Pons (tissue), 1 donor: ENCODE measurements around the gene BMP6.

Experiments
- DNase-seq: peaks from one replicate; pipeline ENCODE4 v3.0.0-alpha.2; 2016; ENCODE audit warnings: low spot score

The BMP6 gene

DNA sequence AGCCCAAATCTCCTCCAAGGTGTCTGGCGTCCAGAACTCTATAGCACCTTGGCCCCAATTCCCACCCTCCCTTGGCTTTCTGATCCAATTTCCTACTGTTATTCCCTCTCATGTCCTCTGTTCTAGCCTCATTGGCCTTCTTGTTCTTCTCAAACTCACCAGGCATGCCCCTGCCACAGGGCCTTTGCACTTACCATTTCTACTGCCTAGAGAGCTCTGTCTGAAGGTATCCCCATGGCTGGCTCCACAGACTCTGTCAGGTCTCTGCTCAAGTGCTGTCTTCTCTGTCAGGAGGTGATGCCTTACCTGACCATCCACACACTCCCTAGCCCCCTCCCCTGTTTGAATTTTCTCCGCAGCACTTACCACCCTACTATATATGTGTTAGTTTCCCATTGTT, 5.6 kb upstream of the BMP6 start:
- no peak for DNase-seq

DNA sequence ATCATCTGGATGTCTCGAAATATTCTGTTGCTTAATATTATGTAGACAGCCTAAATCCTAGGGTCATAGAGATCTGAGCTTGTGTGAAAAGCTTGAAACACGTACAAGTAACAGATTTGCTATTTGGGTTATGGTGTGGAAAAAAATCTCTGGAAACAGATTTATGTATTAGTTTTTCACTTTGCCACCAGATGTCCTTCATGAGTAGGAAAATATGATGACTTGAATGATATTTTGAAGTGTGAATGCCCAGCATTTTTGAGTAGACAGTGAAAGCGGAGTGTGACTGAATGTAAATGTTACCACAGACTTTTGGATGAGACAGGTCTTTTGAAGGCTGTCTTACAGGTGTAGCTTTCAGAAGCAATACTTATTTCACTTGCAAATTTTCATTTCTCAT, 4.2 kb upstream of the BMP6 start:
- DNase-seq: peak; percentile 20

DNA sequence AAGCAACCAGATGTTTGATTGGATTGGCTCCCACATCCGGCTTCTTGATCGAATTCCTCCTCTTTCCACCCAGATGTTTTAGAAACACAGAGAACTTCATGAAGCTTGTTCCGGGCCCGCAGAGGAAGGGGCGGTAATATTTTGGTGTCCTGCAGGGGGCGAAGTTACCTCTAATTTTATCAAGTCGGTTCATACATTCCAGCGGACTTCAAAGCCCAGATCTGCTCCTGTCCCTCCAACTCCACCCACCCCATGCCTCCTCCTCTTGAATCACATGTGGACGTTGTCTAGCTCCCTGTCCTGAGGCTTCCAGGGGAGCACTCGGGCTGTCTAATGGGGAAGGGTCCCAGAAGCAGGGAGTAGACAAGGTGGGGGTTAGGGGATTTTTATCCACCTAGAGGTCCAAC, 2.9 kb upstream of the BMP6 start:
- DNase-seq: peak; percentile 46

DNA sequence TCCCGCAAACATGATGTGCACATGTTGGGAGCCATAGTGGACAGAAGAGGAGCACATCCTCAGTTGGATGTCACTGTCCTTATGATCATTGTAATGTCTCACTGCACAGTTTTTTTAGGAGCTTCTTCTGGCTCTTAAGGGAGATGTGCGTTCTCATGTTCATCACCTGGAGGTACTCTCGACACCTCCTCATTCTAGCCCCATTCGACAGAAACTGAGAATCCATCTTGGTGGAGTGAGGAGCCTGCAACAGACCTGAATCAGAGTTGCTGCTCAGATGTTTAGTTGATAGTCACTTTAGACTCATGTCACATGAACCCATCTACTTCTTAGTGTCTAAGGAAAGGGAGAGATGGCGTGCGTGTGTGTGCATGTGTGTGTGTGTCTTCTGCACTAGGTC, 2.3 kb upstream of the BMP6 start:
- DNase-seq: no peak

DNA sequence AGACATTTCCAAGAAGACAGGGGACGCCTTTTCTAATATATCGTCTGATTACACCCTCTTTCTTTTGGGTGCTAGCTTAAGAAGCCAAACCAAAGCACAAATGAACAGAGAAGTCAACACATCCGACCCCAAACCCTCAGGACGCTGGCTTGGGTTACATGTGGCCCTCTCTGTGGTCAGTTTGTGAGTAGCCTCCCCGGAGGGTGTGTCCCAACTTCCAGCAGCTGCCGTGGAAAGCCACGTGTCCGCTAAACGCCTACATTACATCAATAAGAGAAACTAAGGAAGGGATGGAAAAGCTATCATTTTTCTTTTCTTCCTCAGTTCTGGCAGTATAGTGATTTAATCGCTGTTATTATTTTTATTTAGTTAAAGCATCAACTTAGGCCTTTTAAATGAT, 487 bp upstream of the BMP6 start:
- DNase-seq: no peak

DNA sequence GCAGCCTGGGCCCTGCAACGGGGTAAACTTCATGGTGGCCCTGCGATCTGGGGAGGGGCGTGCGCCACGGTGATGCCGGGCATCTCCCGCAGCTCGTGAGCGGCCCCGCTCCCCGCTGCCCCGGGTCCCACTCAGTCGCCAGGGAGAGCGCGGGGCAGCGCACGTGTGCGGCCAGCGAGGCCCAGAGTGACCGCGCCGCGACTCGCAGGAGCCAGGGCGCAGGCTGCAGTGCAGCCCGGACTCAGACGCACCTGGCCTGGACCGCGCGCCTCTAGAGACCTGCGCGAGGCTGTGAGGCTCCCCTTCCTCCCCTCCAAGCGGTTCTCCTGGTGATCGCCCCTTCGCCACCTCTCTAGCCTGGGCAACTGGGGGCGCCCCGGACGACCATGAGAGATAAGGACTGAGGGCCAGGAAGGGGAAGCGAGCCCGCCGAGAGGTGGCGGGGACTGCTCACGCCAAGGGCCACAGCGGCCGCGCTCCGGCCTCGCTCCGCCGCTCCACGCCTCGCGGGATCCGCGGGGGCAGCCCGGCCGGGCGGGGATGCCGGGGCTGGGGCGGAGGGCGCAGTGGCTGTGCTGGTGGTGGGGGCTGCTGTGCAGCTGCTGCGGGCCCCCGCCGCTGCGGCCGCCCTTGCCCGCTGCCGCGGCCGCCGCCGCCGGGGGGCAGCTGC, 652 bp downstream of the BMP6 start:
- no peak for DNase-seq

DNA sequence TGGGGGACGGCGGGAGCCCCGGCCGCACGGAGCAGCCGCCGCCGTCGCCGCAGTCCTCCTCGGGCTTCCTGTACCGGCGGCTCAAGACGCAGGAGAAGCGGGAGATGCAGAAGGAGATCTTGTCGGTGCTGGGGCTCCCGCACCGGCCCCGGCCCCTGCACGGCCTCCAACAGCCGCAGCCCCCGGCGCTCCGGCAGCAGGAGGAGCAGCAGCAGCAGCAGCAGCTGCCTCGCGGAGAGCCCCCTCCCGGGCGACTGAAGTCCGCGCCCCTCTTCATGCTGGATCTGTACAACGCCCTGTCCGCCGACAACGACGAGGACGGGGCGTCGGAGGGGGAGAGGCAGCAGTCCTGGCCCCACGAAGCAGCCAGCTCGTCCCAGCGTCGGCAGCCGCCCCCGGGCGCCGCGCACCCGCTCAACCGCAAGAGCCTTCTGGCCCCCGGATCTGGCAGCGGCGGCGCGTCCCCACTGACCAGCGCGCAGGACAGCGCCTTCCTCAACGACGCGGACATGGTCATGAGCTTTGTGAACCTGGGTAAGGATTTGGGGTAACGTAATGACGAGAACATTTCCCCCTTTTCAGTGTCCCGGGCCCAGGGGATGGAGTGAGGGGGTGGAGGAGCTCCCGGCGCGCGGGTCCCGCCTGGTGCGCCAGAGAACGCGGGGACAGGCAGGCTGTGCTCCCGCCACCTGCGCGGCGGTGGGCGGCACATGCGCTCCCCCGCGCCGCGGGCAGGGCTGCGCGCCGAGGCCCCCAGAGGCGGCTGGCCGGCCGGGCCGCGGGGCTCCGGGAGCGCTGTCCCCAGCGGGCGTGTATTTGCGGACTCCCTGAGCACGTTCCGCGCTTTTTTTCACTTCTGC, 1.4 kb downstream of the BMP6 start:
- DNase-seq: no peak

DNA sequence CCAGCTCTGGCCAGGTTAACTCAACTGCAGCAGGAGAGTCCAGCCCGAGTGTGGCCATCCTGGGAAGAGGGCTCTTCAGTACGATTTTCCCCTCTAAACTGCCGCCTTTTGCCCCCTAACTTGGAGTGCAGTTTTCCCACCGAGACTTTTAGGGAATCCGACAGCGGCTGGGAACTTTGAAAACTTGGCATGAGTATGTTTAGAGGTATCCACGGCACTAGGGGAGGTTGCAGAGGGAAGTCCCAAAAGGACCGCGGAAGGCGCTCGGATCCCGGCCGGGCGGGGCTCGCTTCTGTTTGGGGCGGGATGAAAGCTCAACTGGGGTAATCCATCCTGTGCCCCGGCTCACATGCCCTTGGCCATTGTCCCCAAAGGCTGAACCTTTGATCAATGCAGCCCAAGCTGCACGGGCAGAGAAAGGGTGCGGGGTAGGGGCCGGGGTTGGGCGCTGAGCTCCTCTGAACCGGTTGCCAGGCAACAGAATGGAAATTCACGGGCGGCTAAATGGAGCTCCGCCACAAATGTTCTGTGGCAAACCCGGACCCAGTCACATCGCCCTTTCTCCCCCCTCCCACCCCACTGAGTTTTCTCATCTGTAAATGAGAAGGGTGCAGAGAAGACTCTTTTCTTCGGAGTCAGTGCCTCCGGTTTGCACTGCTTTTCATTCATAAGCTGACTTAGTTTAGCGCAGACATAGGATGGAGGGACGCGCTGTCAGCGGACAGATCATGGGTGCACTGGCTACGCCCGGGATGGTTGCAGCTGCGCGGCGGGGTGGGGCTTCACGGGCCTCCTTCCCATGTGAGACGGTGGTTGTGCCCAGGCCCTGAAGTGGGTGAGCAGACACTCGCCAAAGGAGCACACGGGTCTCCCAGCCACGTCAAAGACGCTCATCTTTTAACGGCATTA, 2.3 kb downstream of the BMP6 start:
- DNase-seq: no peak

DNA sequence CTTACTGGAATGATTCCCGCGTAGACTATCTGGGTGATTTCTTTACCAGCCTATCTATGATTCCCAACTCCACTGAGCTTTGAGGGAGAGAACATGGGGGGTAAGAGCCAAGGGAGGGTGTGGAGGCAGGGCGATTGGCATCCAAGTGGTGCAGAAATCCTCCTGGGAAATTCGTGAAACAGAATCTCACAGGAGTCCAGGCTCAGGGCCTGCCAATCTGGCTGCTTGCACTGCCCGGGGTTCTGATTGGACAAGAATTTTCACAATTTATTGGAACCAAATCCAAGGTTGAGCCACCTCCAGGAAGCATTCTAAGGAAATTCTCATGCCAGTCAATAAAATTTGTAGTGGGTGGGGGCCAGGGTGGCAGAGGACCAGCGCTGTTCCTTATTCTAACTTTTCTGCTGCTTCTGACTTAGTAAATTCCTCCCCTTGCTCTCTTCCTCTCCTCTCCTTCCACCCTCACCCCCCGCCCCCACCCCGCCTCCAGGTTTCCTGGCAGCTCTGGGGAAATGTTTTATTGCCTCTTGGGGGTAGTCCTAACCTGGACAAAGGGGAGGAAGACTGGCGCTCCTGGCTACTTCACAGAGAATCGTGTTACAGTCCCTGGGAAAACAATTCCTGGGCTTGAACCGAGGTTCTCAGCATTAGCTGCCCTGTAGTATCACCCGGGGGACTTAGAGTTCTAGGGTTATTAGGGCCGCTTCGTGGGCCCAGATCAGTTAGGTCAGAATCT, 3.1 kb downstream of the BMP6 start:
- no peak for DNase-seq

DNA sequence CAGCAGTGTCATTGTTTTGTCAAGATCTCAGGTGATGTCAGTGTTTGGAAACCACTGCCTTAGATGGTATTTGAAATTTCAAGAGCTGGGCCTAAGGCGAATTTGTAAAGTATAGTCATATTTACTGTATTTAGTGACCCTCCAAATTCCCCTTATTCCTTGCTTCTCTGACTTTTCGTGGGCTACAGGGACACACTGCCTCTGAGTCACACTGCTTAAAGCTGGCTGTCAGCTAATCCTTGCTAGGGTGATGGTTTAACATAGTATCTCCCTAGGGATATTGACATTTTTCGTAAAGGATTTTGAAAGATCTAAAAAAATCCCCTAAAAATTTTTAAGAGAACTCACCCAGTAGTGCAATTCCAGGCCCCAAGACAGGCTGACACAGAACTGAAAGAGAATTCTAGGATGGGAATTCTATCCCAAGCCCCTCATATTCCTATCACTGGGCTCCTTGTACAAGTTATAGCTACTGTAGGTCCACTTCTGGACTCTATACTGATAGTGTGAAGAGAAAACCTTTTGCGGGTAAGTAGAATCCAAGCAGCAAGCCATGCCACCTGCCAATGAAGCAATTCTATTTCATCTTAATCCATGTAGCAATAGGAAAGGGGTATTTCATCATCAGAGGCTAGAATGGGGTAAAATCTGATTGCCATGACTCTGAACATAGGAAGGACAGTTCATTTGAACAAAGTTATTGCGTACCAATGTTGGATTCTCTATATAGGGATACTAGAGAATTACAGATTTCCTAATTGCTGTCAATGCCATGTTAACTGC, 4.3 kb downstream of the BMP6 start:
- DNase-seq: no peak

DNA sequence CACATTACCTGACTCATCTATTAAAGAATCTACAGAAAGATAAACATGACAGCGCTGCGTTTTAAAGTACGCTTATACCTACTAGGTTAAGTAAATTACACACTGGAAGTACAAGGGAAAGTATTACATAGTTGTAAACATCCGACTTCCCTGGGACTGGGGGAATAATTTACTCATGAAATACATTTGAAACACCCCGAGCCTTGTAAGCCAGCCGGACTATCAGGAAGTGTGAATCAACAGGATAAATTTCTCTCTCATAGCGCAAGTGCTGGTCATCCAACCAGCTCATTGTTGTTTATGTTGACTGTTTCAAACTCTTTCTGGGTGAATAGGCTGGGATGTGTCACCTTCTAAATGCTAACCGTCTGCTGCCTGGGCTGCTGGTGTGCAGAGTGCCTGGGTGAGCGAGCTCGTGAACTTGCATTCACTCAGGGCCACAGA, 4.9 kb downstream of the BMP6 start:
- DNase-seq: no peak

DNA sequence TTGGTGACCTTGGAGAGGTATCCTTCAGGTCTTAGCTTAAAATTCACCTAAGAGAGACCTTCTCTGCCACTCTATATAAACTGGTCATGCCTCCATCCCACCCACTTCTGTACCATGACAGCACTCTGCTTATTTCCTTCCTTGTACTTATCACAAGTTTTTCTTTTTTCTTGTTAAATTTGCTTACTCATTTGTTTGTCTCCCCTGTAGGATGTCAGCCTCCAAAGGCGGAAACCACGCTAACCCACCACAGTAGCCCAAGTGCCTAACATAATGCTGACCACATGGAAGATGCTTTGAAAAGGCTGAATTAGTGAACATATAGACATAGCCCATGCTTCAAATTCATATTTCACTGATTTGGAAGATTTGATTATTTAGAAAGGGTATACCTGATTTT, 5.4 kb downstream of the BMP6 start:
- DNase-seq: no peak

DNA sequence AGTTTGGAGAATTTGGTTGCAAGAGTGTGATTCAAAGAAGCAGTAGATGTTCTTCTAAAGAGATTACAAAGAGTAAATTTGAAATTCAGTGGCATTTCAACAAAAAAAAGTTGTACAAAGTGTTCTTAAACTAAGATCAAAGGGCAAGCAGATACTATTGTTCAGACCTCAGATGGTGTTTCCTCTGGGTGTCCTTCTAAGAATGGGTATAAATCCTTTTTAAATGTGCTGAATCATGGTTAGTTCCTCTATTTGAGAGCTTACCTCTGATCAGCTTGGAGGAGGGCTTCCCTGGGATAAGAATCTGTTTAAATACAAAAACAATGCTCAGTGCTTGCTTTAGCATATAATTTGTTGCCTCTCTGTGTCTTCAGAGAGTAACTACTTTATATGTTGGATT, 6.3 kb downstream of the BMP6 start:
- no peak for DNase-seq

DNA sequence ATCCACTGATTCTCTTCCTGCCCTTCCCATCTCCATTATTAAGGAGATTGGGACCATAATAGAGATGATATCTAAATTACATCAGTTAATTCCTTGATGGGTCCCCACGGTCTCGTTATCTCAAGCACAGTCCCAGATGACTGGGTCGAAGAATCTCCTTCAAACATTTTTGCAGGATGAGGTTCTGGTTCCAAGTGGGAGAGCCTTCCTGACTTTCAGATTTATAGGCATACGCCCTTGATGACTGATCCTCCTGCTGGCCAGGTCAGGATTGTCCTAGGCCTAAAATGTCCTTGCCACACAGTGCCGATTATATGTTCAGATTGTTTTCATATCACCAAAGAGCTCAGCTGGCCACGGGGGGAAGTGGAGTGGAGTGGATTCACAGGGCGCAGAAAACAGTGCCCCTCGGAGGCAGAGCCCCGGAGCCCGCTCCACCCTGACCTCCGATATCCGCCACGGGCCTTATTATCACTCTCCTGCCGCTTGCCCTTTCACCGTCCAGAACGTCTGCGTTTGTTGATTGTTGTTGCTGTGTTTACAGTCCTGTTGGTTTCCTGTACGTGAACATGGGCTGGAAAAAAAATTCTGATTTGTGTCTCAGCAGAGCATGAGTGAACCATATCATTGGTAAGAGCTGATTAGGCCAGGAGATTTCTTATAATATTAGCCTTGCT, 8.9 kb downstream of the BMP6 start:
- DNase-seq: no peak

DNA sequence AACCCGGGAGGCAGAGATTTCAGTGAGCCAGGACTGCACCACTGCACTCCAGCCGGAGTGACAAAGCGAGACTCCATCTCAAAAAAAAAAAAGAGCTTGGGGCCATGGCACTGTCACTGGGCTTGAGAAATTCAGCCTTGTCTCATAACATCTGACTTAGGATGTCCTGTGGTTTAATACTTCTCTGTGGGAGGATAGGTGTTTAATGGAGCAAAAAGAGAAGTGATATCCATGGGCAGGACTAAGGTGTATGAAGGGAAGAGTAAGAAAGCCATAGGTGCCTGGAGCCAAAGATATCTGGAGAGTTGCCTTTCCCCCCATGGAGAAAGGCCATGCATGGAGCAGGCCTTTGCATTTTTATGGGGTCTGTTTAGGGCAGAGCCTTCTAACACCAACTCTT, 11.2 kb downstream of the BMP6 start:
- DNase-seq: no peak

DNA sequence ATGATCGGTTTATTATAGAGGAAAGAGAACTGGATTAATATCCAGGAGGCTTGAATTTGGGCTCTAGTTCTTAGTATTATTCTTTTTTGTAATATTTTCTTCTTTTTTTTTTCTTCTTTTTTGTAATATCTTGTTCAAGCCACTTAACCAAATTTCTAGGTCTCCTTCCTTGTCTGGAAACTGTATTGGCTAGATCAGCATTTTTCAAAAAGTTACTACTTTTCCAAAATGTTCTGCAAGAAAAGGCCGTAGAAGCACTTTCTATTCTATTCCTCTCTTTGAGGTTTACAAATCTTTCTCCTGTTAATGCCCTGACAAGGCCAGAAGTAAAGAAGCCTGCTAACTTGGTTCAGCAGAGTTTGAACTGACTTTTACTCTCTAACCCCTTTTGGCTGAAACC, 12.0 kb downstream of the BMP6 start:
- no peak for DNase-seq

DNA sequence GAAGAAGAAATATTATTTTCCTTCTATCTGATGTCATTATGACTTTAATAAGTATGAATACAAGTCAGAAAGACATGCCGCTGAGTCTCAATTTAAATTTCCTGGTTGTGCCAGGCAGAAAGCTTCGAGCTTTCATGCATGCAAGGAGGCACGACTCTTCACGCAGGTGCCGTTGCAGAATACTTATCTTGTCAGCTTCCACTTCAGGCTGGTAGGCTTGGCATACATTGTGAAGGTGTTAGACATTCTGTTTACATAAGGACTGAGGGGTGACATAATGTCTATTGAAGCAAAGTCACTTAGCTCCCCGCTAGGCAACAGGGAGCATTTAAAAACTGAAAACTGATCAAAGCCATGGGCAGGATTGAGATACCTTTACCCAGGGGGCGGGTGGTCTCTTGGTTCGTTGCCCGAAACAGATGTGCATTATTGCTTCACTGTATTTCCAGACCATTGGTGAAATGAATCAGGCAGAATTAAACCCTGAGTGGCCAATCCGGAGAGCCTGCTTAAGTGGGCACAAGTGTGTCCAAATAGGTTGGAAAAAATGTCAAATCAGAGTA, 16.4 kb downstream of the BMP6 start:
- DNase-seq: no peak

DNA sequence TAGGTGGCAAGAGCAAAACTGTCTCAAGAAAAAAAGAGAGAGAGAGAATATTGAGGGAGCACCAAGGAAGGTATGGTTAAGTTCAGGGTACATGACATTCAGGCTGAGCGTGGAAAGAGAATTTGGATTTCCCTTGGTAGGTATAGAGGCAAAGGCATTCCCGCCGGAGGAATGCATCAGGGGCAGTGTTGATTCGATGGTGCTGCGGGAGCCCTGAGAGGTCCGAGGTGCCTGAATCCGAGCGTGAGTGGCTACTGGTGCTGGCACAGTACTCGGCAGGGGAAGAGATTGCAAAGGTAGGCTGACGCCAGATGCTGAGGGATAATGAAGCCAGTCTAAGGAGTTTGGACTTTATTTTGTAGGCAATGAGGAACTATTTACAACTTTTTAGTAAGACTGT, 20.0 kb downstream of the BMP6 start:
- DNase-seq: no peak

DNA sequence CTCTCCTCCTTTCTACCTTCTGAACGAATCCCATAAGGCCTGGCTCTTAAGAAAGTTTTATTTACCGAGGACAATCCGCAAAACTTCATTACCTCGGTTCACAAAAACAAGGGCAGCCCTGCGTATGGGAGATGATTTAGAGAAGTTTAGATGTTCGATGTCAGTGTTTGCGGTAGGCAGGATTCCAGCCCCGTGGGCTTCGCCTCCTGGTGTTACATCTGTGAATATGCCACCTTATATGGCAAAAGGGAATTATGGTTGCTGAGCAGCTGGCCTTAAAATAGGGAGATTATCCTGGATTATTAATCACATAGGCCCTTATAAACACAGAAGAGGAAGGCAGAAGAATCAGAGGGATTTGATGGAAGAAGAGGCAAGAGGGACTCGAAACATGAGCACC, 21.1 kb downstream of the BMP6 start:
- DNase-seq: no peak

DNA sequence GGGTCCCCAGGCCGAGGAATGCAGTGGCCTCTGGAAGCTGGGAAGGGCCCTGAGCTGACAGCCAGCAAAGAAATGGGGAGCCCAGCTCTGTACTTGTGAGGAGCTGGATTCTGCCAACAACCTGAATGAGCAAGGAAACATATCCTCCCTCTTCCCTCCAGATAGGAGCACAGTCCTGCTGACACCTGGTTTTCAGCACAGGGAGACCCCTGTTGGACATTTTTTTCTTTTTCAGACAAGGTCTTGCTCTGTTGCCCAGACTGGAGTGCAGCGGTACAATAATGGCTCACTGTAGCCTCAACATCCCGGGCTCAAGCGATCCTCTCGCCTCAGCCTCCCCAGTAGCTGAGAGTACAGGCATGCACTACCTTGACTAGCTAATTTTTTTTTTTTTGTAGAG, 21.5 kb downstream of the BMP6 start:
- no peak for DNase-seq
